Measurements from ENCODE around the gene EDIL3. TPM values are rescaled to one million over a fixed set of nuclear protein-coding genes. Genes with fewer than 3 reads are reported as not detected.

Gene EDIL3
- total RNA-seq, 6 experiments from 2014 or later: 3.0 to 52.7 (median 47.5) TPM

- Mint-ChIP-seq H3K4me1 (ENCODE audit: low read depth) (peaks cover 41% of the 10 kb centered on the region; the same call in 1 of the 2 replicates), H3K27ac (no peak overlapping the region; the same call in 1 of the 2 replicates), H3K27me3 (ENCODE audit: insufficient read depth) (peaks cover 2% of the 10 kb centered on the region; the same call in 1 of the 2 replicates), H3K9me3 (peaks cover 10% of the 10 kb centered on the region), H3K4me3 (no peak overlapping the region), H3K36me3 (ENCODE audit: low read depth) (peaks cover 5% of the 10 kb centered on the region; the same call in 1 of the 2 replicates)
- peak; percentile 83 for TF ChIP-seq CTCF (IDR thresholded peaks at IDR 0.05)
- no peak for DNase-seq
Observed at GRCh38 chr5:83927140-83927733, 457.4 kb downstream of the EDIL3 start.

GRCh38 chr5:83925955-83926337, 458.7 kb downstream of the EDIL3 start:
- Mint-ChIP-seq H3K36me3 (ENCODE audit: low read depth) (peaks cover 5% of the 10 kb centered on the region; the same call in 1 of the 2 replicates), H3K9me3 (peaks cover 9% of the 10 kb centered on the region), H3K27ac (peak overlapping the region; percentile 62), H3K27me3 (ENCODE audit: insufficient read depth) (peaks cover 2% of the 10 kb centered on the region; the same call in 1 of the 2 replicates), H3K4me3 (peak overlapping the region; percentile 40; the same call in 1 of the 2 replicates), H3K4me1 (ENCODE audit: low read depth) (peaks cover 41% of the 10 kb centered on the region; the same call in 1 of the 2 replicates)
- TF ChIP-seq CTCF (IDR thresholded peaks at IDR 0.05): no peak
- DNase-seq: no peak

- Mint-ChIP-seq H3K27me3 (ENCODE audit: insufficient read depth) (peaks cover 2% of the 10 kb centered on the region; the same call in 1 of the 2 replicates), H3K36me3 (ENCODE audit: low read depth) (peaks cover 5% of the 10 kb centered on the region; the same call in 1 of the 2 replicates), H3K4me1 (ENCODE audit: low read depth) (peaks cover 41% of the 10 kb centered on the region; the same call in 1 of the 2 replicates), H3K9me3 (peaks cover 10% of the 10 kb centered on the region), H3K27ac (peak overlapping the region; percentile 62; the same call in 1 of the 2 replicates), H3K4me3 (peak overlapping the region; percentile 46; the same call in 1 of the 2 replicates)
- no peak for TF ChIP-seq CTCF (IDR thresholded peaks at IDR 0.05)
- DNase-seq: peak; percentile 5
Observed at GRCh38 chr5:83925321-83925954, 459.2 kb downstream of the EDIL3 start.

GRCh38 chr5:83924891-83925290, 459.8 kb downstream of the EDIL3 start:
- Mint-ChIP-seq H3K27me3 (ENCODE audit: insufficient read depth) (peaks cover 2% of the 10 kb centered on the region; the same call in 1 of the 2 replicates), H3K36me3 (ENCODE audit: low read depth) (peaks cover 2% of the 10 kb centered on the region; the same call in 1 of the 2 replicates), H3K27ac (peak overlapping the region; percentile 62; the same call in 1 of the 2 replicates), H3K9me3 (peaks cover 11% of the 10 kb centered on the region), H3K4me1 (ENCODE audit: low read depth) (peaks cover 41% of the 10 kb centered on the region; the same call in 1 of the 2 replicates), H3K4me3 (no peak overlapping the region; the same call in 1 of the 2 replicates)
- TF ChIP-seq CTCF (IDR thresholded peaks at IDR 0.05): no peak
- no peak for DNase-seq

GRCh38 chr5:83924171-83924570, 460.5 kb downstream of the EDIL3 start:
- DNase-seq: no peak
- Mint-ChIP-seq H3K9me3 (peaks cover 9% of the 10 kb centered on the region), H3K4me3 (peak overlapping the region; percentile 36; the same call in 1 of the 2 replicates), H3K36me3 (ENCODE audit: low read depth) (no peaks in the 10 kb centered on the region), H3K27me3 (ENCODE audit: insufficient read depth) (peaks cover 2% of the 10 kb centered on the region; the same call in 1 of the 2 replicates), H3K27ac (peak overlapping the region; percentile 36; the same call in 1 of the 2 replicates), H3K4me1 (ENCODE audit: low read depth) (peaks cover 45% of the 10 kb centered on the region; the same call in 1 of the 2 replicates)
- TF ChIP-seq CTCF (IDR thresholded peaks at IDR 0.05): no peak

Measured in HFFc6 (cell line).